K562 (cell line): ENCODE data around the gene CDC26. TPM values are rescaled to one million over a fixed set of nuclear protein-coding genes. Genes with fewer than 3 reads are reported as not detected.
A peak's percentile ranks its signal among the peaks of the same experiment; 100 is the strongest.

Source experiments
- CBFB ChIP-seq: sonication (generic); formaldehyde crosslinking; IDR thresholded peaks from 2 replicates; pipeline ENCODE4 v1.4.0; 2020; ENCODE audit warnings: mild to moderate bottlenecking, missing genetic modification reagents
- COPS2 ChIP-seq: fragments of 450-650 bp; conservative IDR thresholded peaks from 2 replicates; pipeline ENCODE4 v1.6.1; 2016; ENCODE audit warnings: mild to moderate bottlenecking, moderate library complexity
- DNMT1 ChIP-seq: fragments of 450-650 bp; IDR thresholded peaks from 2 replicates; pipeline ENCODE4 v1.6.1; 2016; ENCODE audit warnings: antibody characterized with exemption, mild to moderate bottlenecking
- DPF2 ChIP-seq: fragments of 450-650 bp; IDR thresholded peaks from 2 replicates; pipeline ENCODE4 v1.6.1; 2016
- ETS2 ChIP-seq: IDR thresholded peaks from 2 replicates; pipeline ENCODE4 v1.6.1; 2016; ENCODE audit warnings: borderline replicate concordance, missing genetic modification characterization, mild to moderate bottlenecking, moderate library complexity, missing compliant biosample characterization; ENCODE audit not compliant: poor library complexity, severe bottlenecking
- ETV1 ChIP-seq: fragments of 450-650 bp; conservative IDR thresholded peaks from 2 replicates; pipeline ENCODE4 v1.6.1; 2016; ENCODE audit warnings: missing genetic modification characterization, control low read depth, low read depth, missing compliant biosample characterization
- GATAD2A ChIP-seq: fragments of 450-650 bp; IDR thresholded peaks from 2 replicates; pipeline ENCODE4 v1.6.1; 2017
- HDAC3 ChIP-seq: fragments of 450-650 bp; IDR thresholded peaks from 2 replicates; pipeline ENCODE4 v1.6.1; 2018; ENCODE audit warnings: borderline replicate concordance, mild to moderate bottlenecking, moderate library complexity; ENCODE audit not compliant: partially characterized antibody
- MAX ChIP-seq: sonication (generic); formaldehyde crosslinking; IDR thresholded peaks from 2 replicates; pipeline ENCODE4 v1.9.0; 2022; ENCODE audit warnings: mild to moderate bottlenecking, missing genetic modification reagents
- NCOA1 ChIP-seq: fragments of 450-650 bp; IDR thresholded peaks from 2 replicates; pipeline ENCODE4 v1.6.1; 2016; ENCODE audit warnings: low read depth
- NR0B1 ChIP-seq: fragments of 450-650 bp; IDR thresholded peaks from one replicate; pipeline ENCODE4 v1.6.1; 2018; ENCODE audit warnings: mild to moderate bottlenecking, moderate library complexity; ENCODE audit not compliant: partially characterized antibody
- POLR2H ChIP-seq: IDR thresholded peaks from 2 replicates; pipeline ENCODE4 v1.6.1; 2016; ENCODE audit warnings: missing genetic modification characterization, low read depth, mild to moderate bottlenecking, control low read depth, missing compliant biosample characterization, moderate library complexity
- SIRT6 ChIP-seq: IDR thresholded peaks from one replicate; pipeline ENCODE4 v1.6.1; 2012; ENCODE audit warnings: low read depth, mild to moderate bottlenecking, control low read depth, inconsistent platforms, low read length, moderate library complexity
- SOX6 ChIP-seq: fragments of 450-650 bp; IDR thresholded peaks from 2 replicates; pipeline ENCODE4 v1.6.1; 2014; ENCODE audit warnings: mild to moderate bottlenecking
- ZFX ChIP-seq: sonication (generic); formaldehyde crosslinking; IDR thresholded peaks from 2 replicates; pipeline ENCODE4 v1.8.0; 2022; ENCODE audit warnings: mild to moderate bottlenecking, missing genetic modification reagents, moderate library complexity
- ZNF165 ChIP-seq: fragments of 250-450 bp; sonication (Bioruptor Pico); IDR thresholded peaks from 2 replicates; pipeline ENCODE4 v1.4.0; 2020; ENCODE audit warnings: borderline replicate concordance
- ZNF263 ChIP-seq: sonication (generic); formaldehyde crosslinking; IDR thresholded peaks from 2 replicates; pipeline ENCODE4 v1.8.0; 2022; ENCODE audit warnings: mild to moderate bottlenecking, missing genetic modification reagents, borderline replicate concordance
- ZNF318 ChIP-seq, 2 experiments: fragments of 450-650 bp; IDR thresholded peaks; 2 replicates each; pipeline ENCODE4 v1.6.1; 2016; ENCODE audit warnings: mild to moderate bottlenecking in 2 of 2, borderline replicate concordance in 1 of 2, low read depth in 1 of 2, moderate library complexity in 1 of 2
- ZNF354B ChIP-seq: fragments of 250-450 bp; sonication (Bioruptor Pico); IDR thresholded peaks from 2 replicates; pipeline ENCODE4 v1.4.0; 2020
- ZNF551 ChIP-seq: fragments of 250-450 bp; sonication (Bioruptor Pico); IDR thresholded peaks from 2 replicates; pipeline ENCODE4 v1.5.0; 2021; ENCODE audit warnings: mild to moderate bottlenecking, moderate library complexity
- polyA plus RNA-seq, 8 experiments: library from polyadenylated mRNA; depleted of rRNA in 4 of 8; stranded (reverse) in 5 of 8; unstranded in 3 of 8; fragments of >200 nt; fragmentation: Nextera tagmentation in 2 of 8; fragmentation: Illumina TruSeq in 1 of 8; extraction: Ambion mirVana in 2 of 8; extraction: Trizol in 1 of 8; gene quantifications; 2 replicates each; pipeline versions ENCODE4 v1.2.1 to v1.2.3, GENCODE V29; 2011 to 2014; ENCODE audit warnings: inconsistent platforms in 1 of 8, missing spikeins in 1 of 8
- total RNA-seq, 7 experiments: library from RNA; depleted of rRNA in 6 of 7; stranded (reverse); fragments of >200 nt in 6 of 7; fragmentation: Illumina TruSeq in 2 of 7; extraction: Trizol in 2 of 7; gene quantifications; 2 replicates each; pipeline versions ENCODE4 v1.2.1 to v1.2.3, GENCODE V29; 2011 to 2021; ENCODE audit warnings: low replicate concordance in 1 of 7

CDC26 gene
- total and polyA plus RNA-seq, 9 of the 15 experiments (the other 6 are each of a cell fraction or from before 2014, with no cell fraction given), result 33.0 to 147 (median 60.0) TPM

- no peak for TF ChIP-seq ETV1 (tag)
- no peak for TF ChIP-seq DNMT1
- TF ChIP-seq ZNF165 (CRISPR knock-in tag), result no peak
- no peak for TF ChIP-seq ETS2 (tag)
- TF ChIP-seq CBFB (CRISPR knock-in tag), result no peak
- TF ChIP-seq NR0B1, result no peak
- no peak for TF ChIP-seq SOX6
- no peak for TF ChIP-seq COPS2
- 0 out of 2 replicates have a peak, but pooled peaks have one; percentile 34 for TF ChIP-seq DPF2
- TF ChIP-seq NCOA1, result no peak
- TF ChIP-seq ZNF354B (CRISPR knock-in tag), result no peak
- TF ChIP-seq ZNF551 (CRISPR knock-in tag), result no peak
- no peak for TF ChIP-seq ZNF263 (CRISPR knock-in tag)
- no peak for TF ChIP-seq GATAD2A
- TF ChIP-seq MAX (CRISPR knock-in tag), result no peak
- TF ChIP-seq POLR2H, result peak; percentile 4
- no peak for TF ChIP-seq HDAC3
- no peak for TF ChIP-seq SIRT6
- TF ChIP-seq ZNF318 (IDR thresholded peaks at IDR 0.05; ENCODE audit: borderline replicate concordance in 1 of 2, low read depth in 1 of 2), result no peak
- TF ChIP-seq ZFX, result peak; percentile 24; the same call in 1 of the 2 replicates
Observed at GRCh38 chr9:113221800-113222481, 53.4 kb downstream of the CDC26 start (continued).
